MM.1S (cell line): ENCODE results near the gene SAMMSON.

ENCODE experiments used
- DNase-seq: peaks from one replicate; pipeline ENCODE4 v3.0.0-alpha.2; 2015
- H2AFZ ChIP-seq: fragments of 300-600 bp; sonication (generic); 2 replicates; pipeline ENCODE4 v1.6.0; 2016; ENCODE audit warnings: antibody characterized with exemption, low read length
- H3F3A ChIP-seq: fragments of 300-600 bp; sonication (generic); 2 replicates; pipeline ENCODE4 v1.6.1; 2016; ENCODE audit warnings: mild to moderate bottlenecking, antibody characterized with exemption, low read length, moderate library complexity, mixed read lengths; ENCODE audit not compliant: insufficient read depth
- H3K27ac ChIP-seq: fragments of 300-600 bp; sonication (generic); 2 replicates; pipeline ENCODE4 v1.5.1; 2016; ENCODE audit warnings: mild to moderate bottlenecking, low read length
- H3K27me3 ChIP-seq: fragments of 300-600 bp; sonication (generic); replicated peaks from 2 replicates; pipeline ENCODE4 v1.6.0; 2016; ENCODE audit warnings: low read length; ENCODE audit not compliant: insufficient read depth
- H3K36me3 ChIP-seq: fragments of 300-600 bp; sonication (generic); replicated peaks from 2 replicates; pipeline ENCODE4 v1.6.1; 2016; ENCODE audit warnings: mild to moderate bottlenecking, low read length, mixed read lengths; ENCODE audit not compliant: insufficient read depth
- H3K4me1 ChIP-seq: fragments of 300-600 bp; sonication (generic); 2 replicates; pipeline ENCODE4 v1.6.1; 2016; ENCODE audit warnings: low read length, mixed read lengths
- H3K4me2 ChIP-seq: fragments of 300-600 bp; sonication (generic); 2 replicates; pipeline ENCODE4 v1.6.0; 2016; ENCODE audit warnings: low read depth, low read length
- H3K4me3 ChIP-seq: fragments of 300-600 bp; sonication (generic); 2 replicates; pipeline ENCODE4 v1.5.1; 2016; ENCODE audit warnings: low read length, mixed read lengths
- H3K79me2 ChIP-seq: fragments of 300-600 bp; sonication (generic); 2 replicates; pipeline ENCODE4 v1.6.1; 2016; ENCODE audit warnings: mixed run types, low read length, mixed read lengths
- H3K9ac ChIP-seq: fragments of 300-600 bp; sonication (generic); 2 replicates; pipeline ENCODE4 v1.6.1; 2016; ENCODE audit warnings: low read length, mixed read lengths
- H3K9me2 ChIP-seq: fragments of 300-600 bp; sonication (generic); replicated peaks from 2 replicates; pipeline ENCODE4 v1.6.1; 2016; ENCODE audit warnings: mild to moderate bottlenecking, low read length, mixed read lengths; ENCODE audit not compliant: insufficient read depth
- H3K9me3 ChIP-seq: fragments of 300-600 bp; sonication (generic); replicated peaks from 2 replicates; pipeline ENCODE4 v1.6.1; 2016; ENCODE audit warnings: mild to moderate bottlenecking, low read length, mixed read lengths; ENCODE audit not compliant: insufficient read depth
- H4K20me1 ChIP-seq: fragments of 300-600 bp; sonication (generic); 2 replicates; pipeline ENCODE4 v1.6.1; 2016; ENCODE audit warnings: mild to moderate bottlenecking, low read length, moderate library complexity, mixed read lengths; ENCODE audit not compliant: insufficient read depth
- CTCF ChIP-seq: fragments of 300-600 bp; sonication (generic); IDR thresholded peaks from 2 replicates; pipeline ENCODE4 v1.5.1; 2016; ENCODE audit warnings: antibody characterized with exemption, low read length, mixed read lengths
- EZH2 ChIP-seq: fragments of 300-600 bp; sonication (generic); optimal IDR thresholded peaks from 2 replicates; pipeline ENCODE3; 2017; ENCODE audit warnings: low read depth, mild to moderate bottlenecking, antibody characterized with exemption, low read length, mixed read lengths
- EZH2phosphoT487 ChIP-seq: fragments of 300-600 bp; sonication (generic); IDR thresholded peaks from 2 replicates; pipeline ENCODE4 v1.6.1; 2018; ENCODE audit warnings: antibody characterized with exemption, low read length

The SAMMSON gene

DNA sequence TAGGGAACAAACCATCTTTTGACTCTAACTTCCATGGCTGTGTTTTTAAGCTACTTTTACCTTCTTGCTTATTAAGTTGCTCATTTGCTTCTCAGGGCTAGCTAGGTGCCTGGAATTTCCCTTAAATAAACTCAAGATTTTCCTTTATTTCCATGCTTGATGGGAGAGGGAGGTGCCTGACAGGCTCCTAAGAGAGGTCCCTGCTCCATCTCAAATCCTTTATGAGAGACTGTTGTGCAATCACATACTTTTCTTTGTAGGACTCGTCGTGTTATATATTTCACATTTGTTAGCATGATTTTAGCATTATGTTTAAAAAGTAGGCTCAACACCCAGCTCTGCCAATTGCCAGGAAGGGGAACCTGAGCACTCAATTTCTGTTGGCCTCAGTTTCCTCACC, 95.7 kb downstream of the SAMMSON start:
- Histone ChIP-seq H3K27ac (no peak overlapping the region), H3K4me2 (no peak overlapping the region), H3K4me1 (0 out of 2 replicates have a peak, but pooled peaks cover 8% of the 10 kb centered on the region), H3F3A (no peaks in the 10 kb centered on the region), H3K9me2 (no peaks in the 10 kb centered on the region), H3K27me3 (no peaks in the 10 kb centered on the region), H4K20me1 (no peaks in the 10 kb centered on the region), H3K9ac (no peak overlapping the region), H3K9me3 (no peaks in the 10 kb centered on the region), H3K36me3 (no peaks in the 10 kb centered on the region), H3K4me3 (no peak overlapping the region), H2AFZ (no peak overlapping the region), H3K79me2 (no peaks in the 10 kb centered on the region)
- no peak for DNase-seq
- TF ChIP-seq EZH2 (no peak), CTCF (no peak), EZH2phosphoT487 (no peak)

DNA sequence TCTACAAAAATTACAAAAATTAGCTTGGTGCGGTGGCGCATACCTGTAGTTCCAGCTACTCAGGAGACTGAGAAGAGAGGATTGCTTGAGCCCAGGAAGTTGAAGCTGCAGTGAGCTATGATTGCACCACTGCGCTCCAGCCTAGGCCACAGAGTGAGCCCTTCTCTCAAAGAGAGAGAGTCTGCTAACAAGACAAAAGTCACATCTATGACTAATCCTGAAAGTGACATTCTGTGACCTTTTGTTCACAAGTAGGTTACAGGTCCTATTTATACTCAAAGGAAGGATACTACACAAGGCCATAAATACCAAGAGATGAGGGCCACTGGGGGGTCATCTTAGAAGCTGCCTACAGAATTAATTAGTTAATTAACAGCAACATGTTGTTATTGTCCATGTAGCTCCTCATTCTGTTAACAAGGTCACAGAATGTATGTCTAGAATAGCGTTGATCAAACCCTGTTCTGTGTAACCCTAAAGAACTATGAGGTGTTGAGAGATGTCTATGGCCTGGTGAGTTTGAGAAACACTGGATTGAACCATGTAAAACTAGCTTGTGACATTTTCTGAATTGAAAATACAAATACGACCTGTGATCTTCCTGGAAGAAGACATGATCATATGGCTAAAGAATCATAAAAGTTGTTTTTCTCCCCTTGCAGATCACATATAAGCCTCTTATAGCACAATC, 97.0 kb downstream of the SAMMSON start:
- H3K4me1 ChIP-seq, result 0 out of 2 replicates have a peak, but pooled peaks cover 8% of the 10 kb centered on the region
- no peaks in the 10 kb centered on the region for H3K79me2 ChIP-seq
- H3K9me2 ChIP-seq, result no peaks in the 10 kb centered on the region
- no peaks in the 10 kb centered on the region for H3F3A ChIP-seq
- TF ChIP-seq CTCF, result no peak
- H3K4me3 ChIP-seq, result no peak overlapping the region
- H3K4me2 ChIP-seq, result no peak overlapping the region
- no peaks in the 10 kb centered on the region for H4K20me1 ChIP-seq
- H3K9ac ChIP-seq, result no peak overlapping the region
- no peak overlapping the region for H2AFZ ChIP-seq
- no peak overlapping the region for H3K27ac ChIP-seq
- H3K9me3 ChIP-seq, result no peaks in the 10 kb centered on the region
- no peaks in the 10 kb centered on the region for H3K27me3 ChIP-seq
- DNase-seq, result peak; percentile 35
- no peaks in the 10 kb centered on the region for H3K36me3 ChIP-seq

GRCh38 chr3:70097084-70097483, 97.6 kb downstream of the SAMMSON start:
- Histone ChIP-seq H2AFZ (no peak overlapping the region), H3K4me3 (no peak overlapping the region), H3K4me2 (no peak overlapping the region)

More at GRCh38 chr3:70097084-70097483, 97.6 kb downstream of the SAMMSON start:
- Histone ChIP-seq H3K4me1 (0 out of 2 replicates have a peak, but pooled peaks cover 8% of the 10 kb centered on the region), H3F3A (no peaks in the 10 kb centered on the region), H3K27ac (no peak overlapping the region), H3K9me3 (no peaks in the 10 kb centered on the region), H3K79me2 (no peaks in the 10 kb centered on the region), H3K9me2 (no peaks in the 10 kb centered on the region), H3K36me3 (no peaks in the 10 kb centered on the region), H4K20me1 (no peaks in the 10 kb centered on the region), H3K9ac (no peak overlapping the region), H3K27me3 (no peaks in the 10 kb centered on the region)
- DNase-seq, result no peak
- TF ChIP-seq CTCF (no peak), EZH2phosphoT487 (no peak), EZH2 (no peak)
